Right ventricle myocardium inferior (tissue), 1 donor: ENCODE results near the gene ZNF444. TPM values are rescaled to one million over a fixed set of nuclear protein-coding genes. Genes with fewer than 3 reads are reported as not detected.
"Not testable (repeated sequence)": the region's sequence is repeated elsewhere in the genome, so short reads cannot be mapped to it uniquely, and the experiment has no call there.

Experiments used
- ATAC-seq: fragments of 200-7000 bp; cut with Tn5 transposase; one replicate; pipeline ENCODE4 v1.9.1; 2020; ENCODE audit warnings: mild to moderate bottlenecking, moderate library complexity
- DNase-seq: peaks from one replicate; pipeline ENCODE4 v3.0.0; 2021; ENCODE audit errors: missing footprints
- intact Hi-C: fragments of 100-400 bp; cut with DNase I; formaldehyde crosslinking; loops from one replicate; pipeline ENCODE4 v1.11.0; 2022
- total RNA-seq: library from RNA; stranded (reverse); fragmentation: NEBNext Ultra II Directional; extraction: Animal tissue kit (Norgen Biotek cat#: 25700); gene quantifications from one replicate; pipeline ENCODE4 v1.2.1, GENCODE V29; 2021
- donor health status: DM: no; HTN: yes; CAD: no; lungs with severe emphysema.

The ZNF444 gene
- total RNA-seq, 1 donor from 2014 or later, result 29.1 TPM

DNA sequence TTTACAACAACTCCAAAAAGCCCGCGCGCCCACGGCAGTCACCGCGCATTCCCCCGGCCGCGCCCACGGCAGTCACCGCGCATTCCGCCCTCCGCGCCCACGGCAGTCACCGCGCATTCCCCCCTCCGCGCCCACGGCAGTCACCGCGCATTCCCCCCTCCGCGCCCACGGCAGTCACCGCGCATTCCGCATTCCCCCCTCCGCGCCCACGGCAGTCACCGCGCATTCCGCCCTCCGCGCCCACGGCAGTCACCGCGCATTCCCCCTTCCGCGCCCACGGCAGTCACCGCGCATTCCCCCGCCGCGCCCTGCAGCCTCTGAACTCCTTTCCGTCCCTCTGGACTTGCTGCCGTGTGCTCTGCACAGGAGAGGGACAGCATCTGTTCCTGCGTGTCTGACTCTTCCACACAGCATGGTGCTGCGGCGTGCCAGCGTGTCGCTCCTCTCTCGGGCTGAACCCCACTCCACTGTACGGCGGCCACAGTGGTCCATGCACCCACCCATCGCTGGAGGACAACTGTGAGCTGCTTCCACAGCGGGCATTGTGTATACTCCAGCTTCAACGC is 35.2 kb upstream of the ZNF444 start:
- not testable (repeated sequence) for DNase-seq, ATAC-seq
- intact Hi-C loops, result loop anchor here (2.0 kb wide), 1 partner anchor 15 kb away; the partner anchor contains the start of gene ZNF787

- DNase-seq, result no peak
- intact Hi-C loops, result no loop called here
Measured at GRCh38 chr19:56106397-56106849, 34.7 kb upstream of the ZNF444 start.

GRCh38 chr19:56106993-56107392 is 34.1 kb upstream of the ZNF444 start:
- no peak for ATAC-seq
- intact Hi-C loops, result no loop called here
- DNase-seq, result no peak

More at GRCh38 chr19:56106397-56106849, 34.7 kb upstream of the ZNF444 start:
- ATAC-seq, result no peak

DNA sequence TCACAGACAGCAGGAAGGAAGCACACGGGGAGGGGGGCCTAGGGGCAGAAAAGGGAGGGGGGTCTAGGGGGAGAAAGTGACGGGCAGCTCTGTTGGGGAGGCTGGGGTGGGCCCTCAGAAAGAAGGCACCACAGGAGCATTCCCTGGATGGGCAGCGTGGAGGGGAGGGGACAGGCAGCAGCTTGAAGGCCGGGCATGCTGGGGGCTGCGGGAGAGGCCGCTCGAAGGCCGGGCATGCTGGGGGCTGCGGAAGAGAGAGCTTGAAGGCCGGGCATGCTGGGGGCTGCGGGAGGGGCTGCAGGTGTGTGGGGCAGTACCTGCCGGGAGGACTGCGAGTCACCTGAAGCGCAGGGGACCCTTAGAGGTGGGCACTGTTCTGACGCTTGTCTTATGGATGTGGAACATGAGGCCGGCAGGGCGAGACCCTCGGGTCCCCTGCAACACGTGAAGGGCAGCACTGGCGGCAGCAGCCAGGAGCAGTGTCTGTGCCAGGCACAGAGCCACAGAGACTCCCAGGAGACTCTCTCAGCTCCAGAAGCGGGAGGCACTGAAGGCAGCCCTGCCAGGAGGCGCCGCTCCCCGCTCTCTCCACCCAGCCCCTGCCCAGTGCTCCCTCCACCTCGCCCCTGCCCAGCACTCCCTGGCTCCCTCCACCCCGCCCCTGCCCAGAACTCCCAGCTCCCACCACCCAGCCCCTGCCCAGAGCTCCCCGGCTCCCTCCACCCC is 33.3 kb upstream of the ZNF444 start:
- DNase-seq, result no peak
- ATAC-seq, result no peak
- intact Hi-C loops, result loop anchor here (1.0 kb wide), 1 partner anchor 14 kb away; the partner anchor contains the start of gene ZNF787

DNA sequence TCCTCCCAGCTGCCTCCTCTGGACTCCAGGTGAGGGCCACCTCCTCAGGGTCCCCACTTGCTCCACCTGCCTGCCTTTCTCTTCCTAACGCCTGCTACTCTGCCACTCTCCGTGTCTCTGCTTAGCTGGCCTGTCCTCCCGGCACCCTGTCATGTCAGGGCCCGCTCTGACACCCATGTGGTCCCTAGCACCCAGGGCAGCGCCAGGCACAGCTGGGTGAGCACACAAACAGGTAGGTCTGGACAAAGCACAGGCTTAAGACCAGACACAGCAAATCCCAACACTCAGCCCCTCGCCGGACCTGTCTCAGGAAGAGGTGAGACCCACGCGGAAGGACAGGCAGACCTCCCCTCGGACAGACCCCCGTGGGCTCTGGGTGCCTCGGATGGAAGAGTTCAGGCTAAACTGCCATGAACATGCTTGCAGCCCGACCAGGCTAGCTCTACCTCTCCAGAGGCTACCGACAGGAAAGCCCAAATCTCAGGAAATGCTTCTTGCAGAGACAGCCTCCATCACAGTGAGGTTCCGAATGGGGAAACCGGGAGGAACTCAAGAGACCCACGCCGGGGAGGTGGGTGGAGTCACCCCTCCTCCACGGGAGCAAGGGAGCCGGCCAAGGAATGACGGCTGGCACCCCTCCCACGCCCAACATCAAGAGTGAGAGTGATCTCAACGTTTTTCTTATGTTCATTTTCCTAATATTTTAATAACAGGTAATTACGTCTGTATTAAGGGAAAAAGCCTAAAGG is 32.5 kb upstream of the ZNF444 start:
- ATAC-seq (peak; percentile 33), DNase-seq (peak; percentile 78)
- intact Hi-C loops, result loop anchor here (1.0 kb wide), 1 partner anchor 13 kb away; the partner anchor contains the start of gene ZNF787

DNA sequence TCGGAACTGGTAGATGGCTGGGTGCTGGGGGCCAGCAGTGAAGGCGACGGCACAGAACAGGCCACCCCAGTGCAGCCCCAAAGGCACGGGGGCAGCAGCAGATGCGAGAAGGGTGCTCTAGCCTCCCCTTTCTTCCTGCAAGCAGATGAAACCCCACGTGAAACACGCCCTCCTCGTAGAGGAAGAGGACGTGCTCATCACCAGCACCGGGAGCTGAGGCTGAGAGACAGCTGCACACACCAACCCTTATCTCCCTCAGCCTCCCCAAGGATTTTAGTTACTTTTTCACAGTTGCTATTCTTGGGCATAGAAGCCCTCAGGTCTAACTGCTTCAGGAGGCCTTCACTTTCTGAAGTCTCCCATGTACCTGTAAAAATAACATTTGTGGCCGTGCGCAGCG is 31.9 kb upstream of the ZNF444 start:
- intact Hi-C loops, result no loop called here
- ATAC-seq, result no peak
- no peak for DNase-seq

DNA sequence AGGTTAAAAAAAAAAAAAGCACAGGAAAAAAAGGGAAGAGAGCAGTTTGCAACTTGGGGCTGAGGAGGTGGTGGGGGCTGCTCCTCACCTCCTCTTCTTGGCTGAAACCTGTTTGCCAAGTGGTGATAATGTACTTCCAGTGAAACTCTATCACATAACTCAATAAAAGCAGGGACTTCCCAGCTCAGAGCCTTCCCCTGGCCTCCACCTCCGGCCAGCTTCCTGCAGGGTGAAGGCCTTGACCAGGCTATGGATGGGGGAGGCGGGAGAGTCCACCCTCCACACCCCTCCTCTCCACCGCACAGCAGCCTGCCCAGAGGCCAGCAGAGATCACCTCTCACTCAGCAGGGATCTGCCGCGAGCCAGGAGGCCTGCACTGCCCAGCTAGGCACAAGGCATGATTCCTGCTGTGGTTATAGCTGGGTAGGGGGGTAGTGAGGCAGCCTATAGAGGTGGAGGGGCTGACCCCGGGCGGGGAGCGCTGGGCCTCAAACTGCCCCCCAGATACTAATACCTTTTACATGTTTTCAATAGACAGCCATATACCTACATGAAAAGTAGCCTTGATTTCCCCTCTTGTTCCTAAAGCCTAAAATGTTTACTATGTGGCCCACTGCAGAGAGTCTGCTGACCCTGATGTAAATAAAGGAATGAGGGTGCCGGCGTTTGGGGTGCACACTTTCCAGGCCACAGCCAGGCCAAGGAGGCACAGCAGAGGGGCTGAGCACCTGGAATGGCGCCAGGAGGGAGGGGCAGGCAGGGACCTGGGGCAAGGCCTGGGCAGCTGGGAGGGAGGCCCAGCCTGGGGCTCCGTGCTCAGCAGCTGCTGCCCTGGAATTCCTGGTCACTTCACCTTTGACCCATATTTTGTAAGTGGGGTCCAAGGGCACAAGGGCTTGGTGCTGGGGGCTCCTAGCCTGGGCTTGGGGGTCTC is 30.3 kb upstream of the ZNF444 start:
- peak; percentile 81 for ATAC-seq
- intact Hi-C loops, result loop anchor here (1.0 kb wide), 1 partner anchor 10 kb away; no protein-coding TSS in a partner anchor

DNA sequence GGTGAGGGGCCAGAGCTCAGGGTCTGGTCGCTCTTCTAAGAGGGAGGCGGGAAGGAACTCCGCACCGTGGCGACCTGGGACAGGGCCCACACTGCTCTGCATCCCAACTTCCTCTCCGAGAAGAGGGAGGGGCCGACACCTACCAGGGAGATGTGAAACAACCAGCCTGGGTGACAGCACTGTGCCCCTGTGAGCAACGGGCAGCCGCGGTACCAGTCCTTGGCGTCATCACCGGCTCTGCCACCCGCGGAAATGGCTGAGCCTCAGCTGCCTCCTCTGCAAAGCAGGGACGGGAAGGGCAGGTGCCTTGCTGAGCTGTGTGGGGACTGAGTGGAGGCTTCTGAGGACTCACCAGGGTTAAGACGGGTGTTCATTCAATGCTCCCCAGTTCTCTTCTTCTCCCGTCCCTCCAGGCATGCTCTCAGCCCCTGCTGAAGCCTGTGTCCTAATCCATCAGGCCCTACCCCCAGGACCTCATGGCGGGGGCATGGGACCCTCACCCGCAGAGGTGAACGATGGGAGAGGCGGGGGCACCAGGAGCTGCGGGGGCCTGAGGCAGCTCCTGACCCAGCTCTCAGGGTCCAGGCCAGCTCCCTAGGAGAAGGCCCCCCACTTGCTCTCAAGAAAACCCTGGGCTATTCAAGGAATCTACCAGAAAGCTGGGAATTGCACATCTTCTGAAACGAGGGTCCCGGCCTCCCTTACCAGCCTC is 29.3 kb upstream of the ZNF444 start:
- ATAC-seq (peak; percentile 61), DNase-seq (peak; percentile 88)
- intact Hi-C loops, result loop anchor here (1.0 kb wide), 1 partner anchor 9 kb away; no protein-coding TSS in a partner anchor

More for the DNA sequence above, 30.3 kb upstream of the ZNF444 start:
- DNase-seq, result peak; percentile 76

- intact Hi-C loops, result no loop called here
Measured at GRCh38 chr19:56112313-56112709, 28.8 kb upstream of the ZNF444 start.

DNA sequence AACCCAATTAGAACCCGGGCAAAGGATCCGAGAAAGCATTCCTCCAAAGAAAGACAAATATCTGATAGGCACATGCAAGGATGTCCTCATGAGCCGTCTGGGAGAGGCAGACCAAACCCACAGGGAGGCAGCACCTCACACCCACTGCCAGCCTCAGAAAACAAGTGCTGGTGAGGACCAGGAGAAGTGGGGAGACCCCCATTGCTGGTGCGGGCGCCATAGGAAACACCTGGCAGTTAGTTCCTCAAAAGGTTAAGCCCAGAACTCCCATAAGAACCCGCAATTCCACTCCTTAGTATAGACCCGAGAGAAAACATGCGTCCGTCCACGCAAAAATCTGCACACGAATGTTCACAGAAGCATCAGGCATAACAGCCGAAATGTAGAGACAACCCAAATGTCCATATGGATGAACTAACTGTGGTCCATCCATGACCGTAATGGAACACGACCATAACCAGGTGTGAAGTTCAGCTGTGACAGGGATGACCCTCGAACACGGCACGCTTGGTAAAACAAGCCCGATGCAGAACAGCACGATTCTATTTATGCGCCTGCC is 27.9 kb upstream of the ZNF444 start:
- intact Hi-C loops, result no loop called here
- DNase-seq, result no peak
- ATAC-seq, result no peak

More at GRCh38 chr19:56112313-56112709, 28.8 kb upstream of the ZNF444 start:
- DNase-seq (no peak), ATAC-seq (no peak)

DNA sequence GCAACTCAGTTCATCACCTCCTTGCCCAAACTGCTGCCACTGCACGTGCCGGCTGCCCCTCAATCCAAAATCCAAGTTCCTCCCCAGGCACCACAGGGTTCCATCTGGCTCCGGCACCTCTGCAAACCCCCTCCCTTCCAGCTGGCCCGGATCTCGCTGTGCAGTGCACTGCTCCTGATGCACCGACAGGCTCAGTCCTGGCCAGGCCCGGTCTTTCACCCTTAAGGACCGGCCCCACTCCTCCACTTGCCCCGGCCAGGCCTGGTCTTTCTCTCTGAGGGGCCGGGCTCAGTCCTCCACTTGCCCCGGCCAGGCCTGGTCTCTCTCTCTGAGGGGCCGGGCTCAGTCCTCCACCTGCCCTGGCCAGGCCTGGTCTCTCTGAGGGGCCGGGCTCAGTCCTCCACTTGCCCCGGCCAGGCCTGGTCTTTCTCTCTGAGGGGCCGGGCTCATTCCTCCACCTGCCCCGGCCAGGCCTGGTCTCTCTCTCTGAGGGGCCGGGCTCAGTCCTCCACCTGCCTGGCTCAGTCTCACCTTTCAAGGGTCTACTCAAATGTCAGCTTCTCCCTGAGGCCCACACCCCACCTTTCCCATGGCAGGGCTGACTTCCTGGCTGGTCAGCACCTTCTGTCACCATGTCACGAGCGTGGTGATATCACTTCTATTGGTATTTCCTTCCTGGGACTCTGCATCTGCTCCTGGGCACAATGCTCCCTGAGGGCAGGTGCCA is 26.9 kb upstream of the ZNF444 start:
- intact Hi-C loops, result no loop called here
- ATAC-seq (no peak), DNase-seq (no peak)

DNA sequence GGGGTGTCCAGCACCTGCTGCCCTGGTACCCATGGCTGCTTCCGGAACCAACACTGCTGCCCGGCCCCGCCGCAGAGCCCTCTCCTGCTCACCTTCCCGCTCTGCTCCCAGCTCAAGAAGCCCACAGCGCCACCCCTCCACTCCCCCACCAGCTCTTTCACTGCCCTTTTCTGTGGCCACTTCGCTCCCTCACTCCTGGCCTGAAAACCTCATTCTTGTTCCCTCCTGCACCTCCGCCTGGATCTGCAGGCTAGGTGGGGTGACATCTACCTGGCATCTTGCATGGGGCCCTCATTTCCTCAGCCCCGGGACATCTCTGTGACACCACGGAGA is 26.3 kb upstream of the ZNF444 start:
- peak; percentile 49 for DNase-seq
- intact Hi-C loops, result loop anchor here (5.0 kb wide), 1 partner anchor 32 kb away; no protein-coding TSS in a partner anchor
- ATAC-seq, result no peak

- ATAC-seq, result no peak
- DNase-seq, result peak; percentile 63
- intact Hi-C loops, result loop anchor here (5.0 kb wide), 1 partner anchor 33 kb away; no protein-coding TSS in a partner anchor
Measured at GRCh38 chr19:56115490-56115889, 25.6 kb upstream of the ZNF444 start.

DNA sequence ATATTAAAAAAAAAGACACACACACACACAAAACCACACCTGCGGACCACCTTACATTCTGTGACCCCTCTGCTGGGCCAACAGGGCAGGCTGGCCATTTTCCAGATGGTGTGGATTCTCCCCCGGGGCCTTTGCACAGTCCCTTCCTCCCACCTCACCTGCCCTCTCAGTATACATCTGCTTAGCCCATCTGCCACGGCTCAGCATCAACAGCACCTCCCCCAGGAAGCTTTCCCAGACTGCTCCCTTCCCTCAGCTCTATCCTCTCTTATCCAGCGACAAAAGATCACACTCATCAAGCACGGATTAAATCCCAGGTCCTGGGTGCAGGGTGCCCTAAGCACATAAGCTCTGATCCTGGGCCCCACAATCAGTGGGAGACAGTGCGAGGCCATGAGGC is 24.5 kb upstream of the ZNF444 start:
- DNase-seq (peak; percentile 42), ATAC-seq (no peak)
- intact Hi-C loops, result loop anchor here (5.0 kb wide), 1 partner anchor 34 kb away; no protein-coding TSS in a partner anchor

GRCh38 chr19:56117376-56117884 is 23.7 kb upstream of the ZNF444 start:
- intact Hi-C loops, result loop anchor here (5.0 kb wide), 1 partner anchor 35 kb away; no protein-coding TSS in a partner anchor
- peak; percentile 32 for DNase-seq
- no peak for ATAC-seq

DNA sequence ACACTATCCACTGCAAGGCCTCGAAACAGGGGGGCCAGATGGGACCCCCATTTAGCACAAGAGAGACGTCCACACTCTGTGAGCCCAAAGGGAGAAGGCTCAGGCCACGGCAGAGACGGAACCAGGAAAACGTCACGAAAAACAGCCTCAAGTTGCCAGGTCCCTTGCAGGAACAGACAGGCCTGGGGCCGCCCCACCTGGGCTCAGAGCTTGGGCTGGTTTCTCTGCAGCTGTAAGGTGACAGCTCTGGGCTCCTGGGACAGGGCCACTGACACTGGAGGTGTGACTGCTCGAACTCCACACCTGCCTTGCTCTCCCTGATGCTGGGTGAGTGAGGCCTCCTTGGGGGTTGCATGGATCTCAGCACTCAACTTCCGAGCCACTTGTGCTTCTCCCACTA is 23.2 kb upstream of the ZNF444 start:
- DNase-seq (peak; percentile 44), ATAC-seq (no peak)
- intact Hi-C loops, result loop anchor here (5.0 kb wide), 1 partner anchor 36 kb away; no protein-coding TSS in a partner anchor
